NCI-H1436 (cell line): ENCODE results near the gene CD82.
"Not testable (repeated sequence)": the region's sequence is repeated elsewhere in the genome, so short reads cannot be mapped to it uniquely, and the experiment has no call there.

Source experiments
- DNase-seq: peaks from one replicate; lab custom pipeline; 2025; lab: John Stamatoyannopoulos, UW

CD82 gene

DNA sequence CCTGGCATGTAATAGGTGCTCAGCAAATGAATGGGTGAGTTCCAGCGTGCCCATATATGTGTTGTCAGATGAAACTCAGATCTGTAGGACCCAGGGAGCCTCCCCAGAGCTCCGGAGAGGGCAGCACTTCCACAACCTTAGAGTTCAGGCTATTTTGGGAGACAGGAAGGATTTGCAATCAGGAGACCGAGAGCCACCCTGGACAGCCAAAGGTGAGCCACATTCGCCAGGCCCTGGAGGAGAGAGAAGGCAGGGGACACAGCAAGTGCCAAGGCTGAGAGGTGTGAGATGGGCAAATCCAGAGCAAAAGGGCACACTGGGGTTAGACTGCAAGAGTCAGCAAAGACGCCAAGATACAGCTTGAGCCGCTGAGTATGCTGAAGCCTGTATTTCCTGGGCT lies 66.4 kb downstream of the CD82 start:
- no peak for DNase-seq

DNA sequence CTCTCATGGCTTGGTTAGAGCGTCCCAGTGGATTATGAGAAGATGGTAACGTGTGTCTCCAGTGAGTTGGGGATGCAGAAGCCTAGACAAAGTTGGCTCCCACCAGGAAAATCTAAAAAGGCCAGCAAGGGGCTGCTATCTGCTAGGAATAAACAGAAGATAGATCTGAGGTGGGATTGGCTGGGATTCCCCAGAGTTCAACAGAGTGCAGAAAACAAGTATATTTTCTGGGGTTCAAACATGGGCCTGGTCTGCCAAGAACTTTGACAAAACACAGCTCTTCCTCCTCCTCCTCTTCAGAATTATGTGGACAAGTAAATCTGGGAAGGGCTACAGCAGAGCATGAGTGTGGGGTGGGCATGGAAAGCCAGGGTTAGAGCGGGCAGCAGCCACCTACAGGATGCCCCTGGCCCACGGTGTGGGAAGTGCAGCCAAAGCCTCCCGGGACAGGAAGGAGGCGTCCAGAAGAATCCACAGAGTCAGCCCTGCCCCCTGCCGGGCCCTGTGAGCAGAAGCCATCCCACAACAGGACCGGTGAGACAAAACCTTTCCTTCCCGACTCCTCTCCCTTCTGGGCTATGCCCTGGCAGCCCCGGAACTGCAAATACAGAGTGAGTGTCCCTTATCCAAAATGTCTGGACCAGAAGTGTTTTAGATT lies 67.1 kb downstream of the CD82 start:
- DNase-seq = no peak

DNA sequence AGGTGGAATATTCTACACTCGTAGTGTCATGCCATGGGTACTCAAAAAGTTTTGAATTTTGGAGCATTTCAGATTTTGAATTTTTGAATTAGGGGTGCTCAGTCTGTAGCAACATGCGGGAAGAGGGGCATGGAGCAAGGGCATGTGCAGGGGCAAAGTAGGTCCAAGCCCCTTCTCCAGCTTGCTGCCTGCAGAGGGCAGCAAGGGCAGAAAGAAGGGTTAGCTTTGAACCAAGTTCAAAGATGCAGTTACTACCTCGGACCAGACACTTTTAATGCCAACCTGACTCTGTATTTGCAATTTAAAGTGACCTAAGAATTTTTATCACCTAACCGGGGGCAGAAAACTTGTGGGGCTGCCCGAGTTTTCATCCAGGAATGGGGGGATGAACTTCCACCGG lies 68.2 kb downstream of the CD82 start:
- no peak for DNase-seq

DNA sequence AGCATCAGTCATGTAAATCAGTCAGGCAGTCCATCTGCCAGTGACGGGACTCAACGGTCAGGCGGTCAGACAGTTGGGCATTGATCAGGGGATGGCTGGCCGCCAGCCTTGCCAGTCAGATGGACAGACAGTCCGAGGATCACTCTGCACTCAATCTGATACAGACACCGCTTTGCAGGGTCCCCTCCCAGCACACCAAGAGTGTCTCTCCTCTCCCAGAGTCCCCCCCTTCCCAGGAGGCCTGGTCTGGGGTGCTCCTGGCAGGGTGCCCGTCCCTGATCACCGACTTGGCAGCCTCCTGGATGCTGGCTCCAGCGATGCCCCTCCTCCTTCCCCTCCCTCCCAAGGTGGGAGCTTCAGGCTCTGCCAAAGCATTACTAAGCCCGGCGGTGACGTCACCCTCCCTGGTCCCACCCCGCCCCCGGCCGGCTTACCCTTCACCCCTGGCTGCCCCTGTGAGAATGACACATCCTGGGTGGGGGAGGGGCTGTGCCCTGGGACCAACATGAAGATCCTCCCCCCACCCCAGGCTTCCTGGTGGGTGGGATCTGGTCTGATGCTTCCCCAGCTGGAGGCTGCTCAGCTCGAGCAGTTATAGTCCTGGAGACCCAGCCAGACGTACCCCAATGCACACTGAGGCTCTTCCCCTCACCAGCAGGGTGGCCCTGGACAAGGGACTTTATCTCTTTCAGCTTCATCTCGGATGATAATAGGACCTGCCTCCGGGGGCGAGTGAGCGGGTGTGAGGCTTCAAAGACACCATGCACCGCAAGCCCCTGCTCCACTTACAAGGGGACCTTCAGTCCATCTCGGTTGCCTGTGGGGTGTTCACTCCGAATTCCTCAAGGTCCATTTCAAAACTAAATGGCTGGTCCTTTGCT lies 69.2 kb downstream of the CD82 start:
- peak; percentile 56 for DNase-seq

DNA sequence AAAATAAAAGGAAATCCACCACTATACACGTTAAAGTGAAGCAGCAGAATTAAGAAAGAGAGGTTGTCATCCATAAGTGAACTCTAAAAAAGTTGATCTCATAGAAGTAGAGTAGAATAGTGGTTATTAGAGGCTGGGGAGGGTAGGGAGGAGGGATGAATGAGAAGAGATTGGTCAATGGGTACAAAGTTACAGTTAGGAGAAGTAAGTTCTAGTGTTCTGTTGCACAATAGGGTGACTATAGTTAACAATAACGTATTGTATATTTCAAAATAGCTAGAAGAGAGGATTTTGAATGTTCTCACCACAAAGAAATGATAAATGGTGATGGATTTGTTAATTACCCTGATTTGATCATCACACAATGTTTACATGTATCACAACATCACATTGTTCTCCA lies 72.0 kb downstream of the CD82 start:
- DNase-seq = no peak

DNA sequence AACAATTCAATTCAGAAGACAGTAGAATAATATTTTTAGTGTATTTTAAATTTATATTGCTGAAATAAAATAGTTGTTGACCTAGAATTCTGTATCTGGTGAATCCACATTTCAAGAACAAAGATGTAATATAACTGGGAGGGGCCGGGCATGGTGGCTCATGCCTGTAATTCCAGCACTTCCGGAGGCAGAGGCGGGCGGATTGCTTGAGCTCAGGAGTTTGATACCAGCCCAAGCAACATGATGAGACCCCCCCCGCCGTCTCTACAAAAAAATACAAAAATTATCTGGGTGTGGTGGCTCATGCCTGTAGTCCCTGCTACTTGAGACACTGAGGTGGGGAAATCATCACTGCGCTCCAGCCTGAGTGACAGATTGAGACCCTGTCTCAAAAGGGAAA lies 72.6 kb downstream of the CD82 start:
- DNase-seq = no peak

DNA sequence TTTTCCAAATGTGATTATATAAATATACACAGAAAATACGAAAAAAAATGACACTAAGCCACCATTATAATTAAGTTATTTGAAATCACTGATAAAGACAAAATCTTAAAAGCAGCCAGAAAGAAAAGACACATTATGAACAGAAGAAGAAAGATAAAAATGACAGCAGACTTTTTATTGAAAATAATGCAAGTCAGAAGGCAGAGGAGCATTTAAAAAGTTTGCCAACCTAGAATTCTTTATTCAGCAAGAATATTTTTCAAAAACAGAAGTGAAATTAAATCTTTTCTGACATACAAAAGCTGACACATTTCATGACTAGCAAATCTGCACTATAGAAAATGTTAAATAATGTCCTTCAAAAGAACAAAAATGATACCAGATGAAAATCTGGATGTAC lies 77.8 kb downstream of the CD82 start:
- DNase-seq = no peak

DNA sequence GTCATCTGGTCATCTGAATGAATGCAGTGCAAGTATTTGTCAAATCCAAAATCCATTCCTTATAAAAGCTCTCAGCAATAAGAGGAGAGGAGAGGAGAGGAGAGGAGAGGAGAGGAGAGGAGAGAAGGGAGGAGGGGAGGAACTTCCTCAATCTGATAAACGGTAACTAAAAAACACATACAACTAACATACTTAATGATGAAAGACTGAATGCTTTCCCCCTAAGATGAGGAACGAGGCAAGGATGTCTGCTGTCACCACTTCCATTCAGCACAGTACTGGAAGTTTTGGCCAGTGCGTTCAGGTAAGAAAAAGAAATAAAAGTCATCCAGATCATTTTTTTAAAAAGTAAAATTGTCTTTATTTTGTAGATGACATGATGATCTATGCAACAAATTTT lies 80.4 kb downstream of the CD82 start:
- no peak for DNase-seq

DNA sequence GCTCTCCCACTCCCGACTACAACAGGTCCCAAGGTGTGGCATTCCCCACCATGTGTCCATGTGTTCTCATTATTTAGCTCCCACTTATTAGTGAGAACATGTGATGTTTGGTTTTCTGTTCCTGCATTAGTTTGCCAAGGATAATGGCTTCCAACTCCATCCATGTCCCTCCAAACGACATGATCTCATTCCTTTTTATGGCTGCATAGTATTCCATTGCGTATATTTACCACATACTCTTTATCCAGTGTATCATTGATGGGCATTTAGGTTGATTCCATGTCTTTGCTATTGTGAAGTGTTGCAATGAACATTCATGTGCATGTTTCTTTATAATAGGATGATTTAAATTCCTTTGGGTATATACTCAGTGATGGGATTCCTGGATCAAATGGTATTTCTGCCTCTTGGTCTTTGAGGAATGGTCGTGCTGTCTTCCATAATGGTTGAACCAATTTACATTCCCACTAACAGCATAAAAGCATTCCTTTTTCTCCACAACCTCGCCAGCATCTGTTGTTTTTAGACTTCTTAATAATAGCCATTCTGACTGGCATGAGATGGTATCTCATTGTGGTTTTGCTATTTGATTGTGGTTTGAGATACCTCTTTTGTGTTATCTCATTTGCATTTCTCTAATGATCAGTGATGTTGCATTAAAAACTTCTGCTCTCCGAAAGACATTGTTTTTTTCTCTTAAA lies 81.9 kb downstream of the CD82 start:
- not testable (repeated sequence) for DNase-seq

DNA sequence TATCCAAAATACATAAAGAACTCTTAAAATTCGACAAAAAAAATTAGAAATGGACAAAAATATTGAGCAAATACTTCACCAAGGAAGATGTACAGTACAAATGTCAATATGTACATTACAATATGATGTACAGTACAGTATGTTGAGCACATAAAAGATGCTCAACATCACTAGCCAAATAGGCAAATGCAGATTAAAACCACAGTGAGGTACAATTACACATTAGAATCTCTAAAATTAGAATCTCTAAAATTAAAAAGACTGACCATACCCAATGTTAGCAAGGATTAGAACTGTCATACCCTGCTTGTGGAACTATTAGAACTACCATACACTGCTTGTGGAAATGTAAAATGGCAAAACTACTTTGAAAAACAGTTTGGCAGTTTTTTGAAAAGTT lies 82.6 kb downstream of the CD82 start:
- no peak for DNase-seq

DNA sequence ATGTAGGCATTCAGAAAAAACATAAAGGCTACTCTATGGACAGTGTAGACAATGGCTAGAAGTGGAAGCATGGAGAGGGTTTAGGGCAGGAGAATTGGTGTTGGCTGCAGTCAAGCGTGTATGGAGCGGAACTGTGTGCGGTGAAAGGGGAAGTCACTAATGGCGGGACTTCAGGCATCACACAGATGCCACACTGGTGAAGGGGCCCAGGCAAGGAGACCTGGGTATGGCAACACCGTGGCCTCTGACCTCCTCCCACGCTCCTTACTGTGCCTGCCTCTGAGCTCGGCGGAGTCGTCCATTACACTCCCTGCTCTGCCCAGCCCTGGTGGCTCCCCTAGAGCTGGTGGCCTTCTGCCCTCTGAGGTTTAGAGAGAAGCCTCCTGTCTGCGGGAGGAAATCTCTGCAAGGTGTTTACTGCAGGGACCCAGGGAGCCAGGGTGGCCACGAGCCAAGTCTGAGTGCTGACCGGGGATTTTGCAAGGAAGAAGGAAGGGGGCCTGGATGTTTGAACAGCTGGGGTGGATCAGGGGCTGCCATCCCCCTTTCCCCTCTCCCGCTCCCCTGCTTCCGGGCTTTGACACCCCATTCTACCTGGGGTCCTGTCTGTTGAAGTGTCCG lies 86.2 kb downstream of the CD82 start:
- DNase-seq = no peak

DNA sequence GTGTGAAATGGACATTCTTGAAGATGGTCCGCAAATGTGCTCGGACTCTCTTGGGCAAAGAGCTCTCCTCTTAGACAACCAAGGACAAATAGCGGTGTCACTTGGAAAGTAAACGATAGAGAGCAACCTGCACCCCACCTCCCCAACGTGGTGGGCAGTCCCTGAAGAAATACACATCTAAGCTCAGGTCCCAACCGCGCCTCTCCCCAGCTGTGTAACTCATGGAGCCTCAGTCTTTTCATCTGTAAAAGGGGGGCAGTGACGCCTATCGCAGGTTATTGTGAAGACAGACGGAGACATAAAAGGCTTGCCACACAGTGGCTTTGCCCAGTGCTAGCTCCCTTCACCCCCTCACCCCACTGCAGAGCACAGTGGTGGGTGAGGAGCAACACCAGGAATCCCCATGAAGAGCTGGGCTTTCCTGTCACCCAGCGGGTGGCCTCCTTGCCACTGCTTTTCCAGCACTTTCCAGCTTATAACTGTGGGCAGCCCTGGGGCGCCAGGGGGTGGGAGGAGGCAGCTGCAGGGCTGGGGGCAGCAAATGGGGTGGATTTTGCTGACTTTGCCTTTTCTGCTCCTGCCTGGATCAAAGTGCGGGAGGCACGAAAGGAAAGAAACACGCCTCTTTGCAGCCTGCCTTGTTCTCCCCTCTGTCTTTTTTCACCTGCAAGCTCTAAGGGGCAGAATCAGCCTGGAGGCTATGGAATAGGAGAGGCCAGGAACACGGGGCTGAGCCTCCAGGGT lies 87.6 kb downstream of the CD82 start:
- no peak for DNase-seq

DNA sequence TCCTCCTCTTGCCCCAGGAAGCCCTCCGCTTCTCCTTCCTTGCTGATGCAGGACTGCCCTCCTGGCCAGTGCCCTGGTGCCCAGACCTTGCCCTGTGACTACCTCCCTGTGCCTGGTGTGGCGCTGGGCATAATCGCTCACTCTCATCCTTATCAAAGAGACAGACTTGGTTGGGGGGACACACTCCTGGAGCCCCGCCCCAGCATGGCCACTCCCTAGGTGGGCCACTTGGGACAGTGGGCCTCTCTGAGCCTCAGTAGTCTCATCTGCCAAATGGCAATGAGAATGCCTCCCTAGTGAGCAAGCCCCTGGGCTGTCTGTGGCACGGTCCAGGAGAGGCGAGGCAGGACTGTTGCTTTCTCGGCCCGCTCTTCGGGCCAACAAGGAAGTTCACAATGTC lies 88.6 kb downstream of the CD82 start:
- DNase-seq = no peak

DNA sequence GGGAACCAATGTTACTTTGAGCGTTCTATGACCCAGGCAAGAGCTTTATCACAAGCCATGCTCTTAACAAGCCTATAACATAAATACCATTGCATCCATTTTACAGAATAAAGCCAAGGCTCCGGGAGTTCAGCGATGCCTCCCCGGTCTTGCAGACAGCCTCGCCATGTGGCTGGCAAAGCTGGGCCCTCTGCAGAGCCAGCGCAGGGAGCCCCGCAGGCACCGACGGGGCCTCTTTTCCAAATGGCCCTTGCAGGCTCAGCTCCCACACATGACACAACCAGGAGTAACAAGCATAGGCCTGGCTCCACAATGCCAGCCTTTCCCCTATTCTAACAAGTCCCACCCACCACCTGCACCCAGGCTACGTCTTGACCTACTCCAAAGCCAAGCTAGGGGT lies 89.1 kb downstream of the CD82 start:
- no peak for DNase-seq

DNA sequence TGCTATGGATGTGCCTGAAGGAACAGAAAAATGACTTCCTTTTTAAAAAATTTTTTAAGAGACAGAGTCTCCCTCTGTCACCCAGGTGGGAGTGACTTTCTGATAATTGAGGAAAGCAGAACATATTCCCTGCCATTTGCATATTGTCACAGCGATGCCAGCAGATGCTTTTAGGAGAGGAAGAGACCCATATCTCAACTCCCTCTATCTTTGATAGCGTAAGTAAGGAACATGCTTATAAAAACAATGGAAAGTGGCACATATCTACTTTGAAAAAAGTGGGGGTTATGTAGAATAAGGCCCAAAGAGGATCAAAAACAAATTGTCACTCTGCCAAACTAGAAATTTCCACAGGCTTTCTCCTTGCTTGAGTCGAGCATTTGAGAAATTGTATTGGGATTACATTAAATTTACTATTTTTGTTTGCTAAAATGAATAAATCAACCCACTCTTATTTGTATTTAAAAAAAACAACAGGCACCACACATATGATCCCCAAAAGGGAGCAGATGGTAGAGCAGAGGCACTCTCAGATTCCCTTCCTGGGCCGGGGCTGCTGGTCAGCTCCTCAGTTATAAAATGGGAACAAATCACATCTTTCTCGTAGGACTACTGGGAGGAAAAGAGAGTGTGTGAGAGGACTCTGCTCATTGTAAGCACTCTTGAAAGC lies 92.5 kb downstream of the CD82 start:
- DNase-seq = no peak

DNA sequence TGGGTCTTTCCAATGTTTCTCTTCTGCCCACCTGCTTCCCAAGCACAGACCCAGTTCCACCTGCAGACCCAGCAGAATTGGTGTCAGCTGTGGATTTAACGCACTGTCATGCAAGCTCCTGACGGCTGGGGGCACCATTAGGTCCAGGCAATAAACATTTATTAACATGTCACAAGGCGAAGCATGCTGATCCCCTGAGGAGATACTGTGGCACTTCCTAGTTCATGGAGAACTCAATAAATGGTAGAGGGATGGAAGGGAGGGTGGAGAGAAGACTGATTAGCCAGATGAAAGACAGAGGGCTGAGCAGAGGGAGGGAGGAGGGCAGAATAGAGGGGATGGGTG lies 93.0 kb downstream of the CD82 start:
- no peak for DNase-seq

DNA sequence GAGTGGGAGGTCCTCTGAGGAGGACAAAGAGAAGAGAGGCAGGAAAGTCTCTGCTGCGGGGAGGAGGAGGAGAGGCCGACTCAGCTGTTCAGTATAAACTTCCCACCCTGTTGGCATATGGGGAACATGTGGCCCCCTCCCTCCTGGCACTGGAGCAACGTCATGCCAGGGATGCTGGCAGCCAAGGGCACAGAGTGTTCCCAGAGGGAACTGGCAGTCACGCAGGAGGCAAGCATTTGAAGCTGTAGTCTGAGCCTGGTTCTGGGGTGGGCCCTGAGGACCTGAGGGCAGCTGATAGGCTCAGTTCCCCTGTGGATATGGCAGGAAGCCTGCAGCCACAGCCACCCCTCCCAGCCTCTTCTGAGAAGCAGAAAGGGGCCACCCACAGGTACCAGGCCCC lies 94.2 kb downstream of the CD82 start:
- DNase-seq = no peak

DNA sequence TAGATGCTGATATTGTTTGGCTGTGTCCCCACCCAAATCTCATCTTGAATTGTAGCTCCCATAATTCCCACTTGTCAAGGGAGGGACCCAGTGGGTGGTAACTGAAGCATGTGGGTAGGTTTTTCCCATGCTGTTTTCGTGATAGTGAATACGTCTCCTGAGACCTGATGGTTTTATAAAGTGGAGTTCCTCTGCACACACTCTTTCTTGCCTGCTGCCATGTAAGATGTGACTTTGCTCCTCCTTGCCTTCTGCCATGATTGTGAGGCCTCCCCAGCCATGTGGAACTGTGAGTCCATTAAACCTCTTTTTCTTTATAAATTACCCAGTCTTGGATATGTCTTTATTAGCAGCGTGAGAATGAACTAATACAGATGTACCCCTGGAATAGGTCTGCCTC lies 95.1 kb downstream of the CD82 start:
- not testable (repeated sequence) for DNase-seq

DNA sequence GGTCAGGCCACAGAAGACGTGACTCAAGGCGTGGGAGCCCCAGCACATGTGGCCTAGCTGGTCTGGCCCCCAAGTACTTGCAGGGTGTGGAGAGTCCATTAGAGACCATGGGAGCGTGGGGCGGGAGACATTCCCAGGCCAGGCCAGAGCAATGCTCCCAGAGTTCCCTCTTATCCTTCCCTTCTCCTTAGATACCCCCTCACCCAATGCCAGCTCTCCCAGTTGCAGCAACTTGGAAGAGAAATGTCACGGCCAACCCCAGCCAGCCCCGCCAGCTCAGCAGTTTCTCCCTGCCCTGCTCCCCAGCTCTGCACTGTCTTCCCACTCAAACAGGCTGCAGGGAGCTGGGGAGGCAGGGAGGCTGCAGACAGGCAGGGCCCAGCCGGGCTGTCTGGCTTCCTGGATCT lies 95.9 kb downstream of the CD82 start:
- no peak for DNase-seq
